CD4-positive, alpha-beta T cell treated with Interleukin-15 for 1 hour (primary cell): ENCODE measurements around the gene SAP25.
"Not testable (repeated sequence)": the region's sequence is repeated elsewhere in the genome, so short reads cannot be mapped to it uniquely, and the experiment has no call there.

Experiments
- DNase-seq: peaks from one replicate; pipeline ENCODE4 v3.0.0-alpha.2; 2020

The SAP25 gene

DNA sequence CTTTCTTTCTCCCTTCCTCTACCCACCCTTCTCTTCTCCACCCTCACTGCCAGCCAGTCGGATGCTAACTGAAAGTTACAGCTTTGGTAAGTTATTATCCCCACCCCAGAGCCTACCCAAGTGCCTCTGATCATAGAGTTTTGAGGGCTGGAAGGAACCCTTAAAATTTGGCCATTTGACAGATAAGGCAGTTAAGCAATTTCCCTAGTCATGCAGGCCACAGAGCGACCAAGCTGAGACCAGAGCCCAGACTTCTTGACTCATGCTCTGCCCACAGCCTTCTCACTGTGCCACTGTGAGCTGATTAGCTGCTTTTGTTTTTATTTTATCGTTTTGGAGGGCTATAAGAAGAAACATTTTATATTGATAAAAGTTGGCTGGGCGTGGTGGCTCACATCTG is 17.2 kb downstream of the SAP25 start:
- DNase-seq, result no peak

DNA sequence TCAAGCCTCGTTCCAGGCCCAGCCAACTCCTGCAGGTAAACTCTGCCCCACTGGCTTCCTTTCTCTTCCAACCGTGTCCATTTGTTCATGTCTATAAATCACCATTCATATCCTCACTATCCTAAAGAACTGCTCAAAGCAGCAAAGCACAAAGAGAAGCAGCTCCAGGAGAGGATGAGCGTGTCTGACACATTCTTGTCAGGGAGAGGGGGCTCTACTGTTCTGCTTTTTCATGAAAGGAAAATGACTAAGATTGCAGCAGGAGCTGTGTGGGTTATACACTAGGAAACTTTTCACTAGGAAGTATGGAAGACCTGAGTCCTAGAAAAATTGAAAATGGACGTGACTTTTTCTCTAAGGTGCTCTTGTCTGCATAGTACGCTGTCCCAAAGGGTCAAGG is 18.0 kb downstream of the SAP25 start:
- no peak for DNase-seq

DNA sequence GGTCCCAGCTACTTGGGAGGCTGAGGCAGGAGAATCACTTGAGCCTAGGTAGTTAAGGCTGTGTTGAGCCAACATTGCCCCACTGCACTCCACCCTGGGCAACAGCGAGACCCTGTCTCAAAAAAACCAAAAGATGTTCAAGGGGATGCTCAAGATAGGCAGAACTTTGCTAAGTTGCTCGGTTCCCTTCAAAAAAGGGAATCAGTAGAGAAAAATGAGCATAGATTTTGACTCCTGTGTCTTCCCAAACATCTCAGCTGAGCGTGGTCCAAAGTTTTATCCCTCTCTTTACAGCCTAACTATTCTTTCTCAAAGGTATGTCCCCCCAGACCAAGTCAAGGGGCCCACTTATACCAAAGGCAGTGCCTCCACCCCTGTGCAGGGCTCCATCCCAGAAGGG is 20.7 kb downstream of the SAP25 start:
- DNase-seq, result no peak

DNA sequence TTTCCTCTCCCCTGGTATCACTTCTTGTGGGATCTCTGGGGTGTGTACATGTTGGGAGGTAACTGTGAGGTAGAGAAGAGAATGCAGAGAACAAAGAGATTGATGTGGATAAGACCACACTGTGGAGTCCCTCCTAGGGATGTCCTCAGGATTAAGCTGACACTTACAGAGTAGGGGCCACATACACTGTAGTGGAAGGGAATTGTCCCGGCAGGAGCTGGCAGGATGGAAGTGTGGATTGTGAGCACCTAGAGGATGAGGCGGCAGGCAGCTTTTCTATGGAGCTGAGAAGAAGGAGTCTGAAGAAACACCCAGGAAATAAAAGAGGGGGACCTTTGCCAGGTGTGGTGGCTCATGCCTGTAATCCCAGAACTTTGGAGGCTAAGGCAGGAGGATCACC is 21.2 kb downstream of the SAP25 start:
- no peak for DNase-seq

DNA sequence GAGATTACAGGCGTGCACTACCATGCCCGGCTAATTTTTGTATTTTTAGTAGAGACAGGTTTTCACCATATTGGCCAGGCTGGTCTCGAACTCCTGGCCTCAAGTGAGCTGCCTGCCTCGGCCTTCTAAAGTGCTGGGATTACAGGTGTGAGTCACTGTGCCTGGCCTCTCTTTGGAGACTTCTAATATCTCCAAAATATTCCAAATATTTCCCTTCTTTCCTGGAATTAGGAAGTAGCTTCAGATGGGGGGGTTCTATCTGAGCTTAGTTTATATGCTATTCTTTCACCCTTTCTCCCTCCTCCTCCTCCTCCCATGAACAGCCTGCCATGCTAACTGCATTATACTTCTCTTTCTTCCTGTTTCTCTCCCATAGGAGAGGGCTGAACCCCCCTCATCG is 25.3 kb downstream of the SAP25 start:
- DNase-seq, result not testable (repeated sequence)

DNA sequence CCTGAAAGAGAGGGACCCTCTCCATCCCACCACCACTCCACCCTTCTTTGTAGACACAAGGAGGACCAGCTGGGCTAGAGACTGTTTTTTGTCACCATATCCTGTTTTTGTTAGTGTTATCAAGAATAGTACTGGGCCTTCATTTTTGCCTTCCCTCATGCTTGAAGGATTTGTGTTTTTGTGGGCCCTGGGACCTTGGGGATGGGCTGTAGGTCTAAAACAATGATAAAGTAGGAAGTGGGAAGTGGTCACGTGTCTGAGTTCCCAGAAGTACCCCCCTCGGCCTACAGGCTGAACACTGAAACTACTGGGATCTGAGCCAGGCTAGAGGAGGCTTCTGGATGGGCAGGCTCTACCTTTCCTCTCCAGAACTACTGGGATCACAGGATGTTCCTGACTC is 25.8 kb downstream of the SAP25 start:
- no peak for DNase-seq

DNA sequence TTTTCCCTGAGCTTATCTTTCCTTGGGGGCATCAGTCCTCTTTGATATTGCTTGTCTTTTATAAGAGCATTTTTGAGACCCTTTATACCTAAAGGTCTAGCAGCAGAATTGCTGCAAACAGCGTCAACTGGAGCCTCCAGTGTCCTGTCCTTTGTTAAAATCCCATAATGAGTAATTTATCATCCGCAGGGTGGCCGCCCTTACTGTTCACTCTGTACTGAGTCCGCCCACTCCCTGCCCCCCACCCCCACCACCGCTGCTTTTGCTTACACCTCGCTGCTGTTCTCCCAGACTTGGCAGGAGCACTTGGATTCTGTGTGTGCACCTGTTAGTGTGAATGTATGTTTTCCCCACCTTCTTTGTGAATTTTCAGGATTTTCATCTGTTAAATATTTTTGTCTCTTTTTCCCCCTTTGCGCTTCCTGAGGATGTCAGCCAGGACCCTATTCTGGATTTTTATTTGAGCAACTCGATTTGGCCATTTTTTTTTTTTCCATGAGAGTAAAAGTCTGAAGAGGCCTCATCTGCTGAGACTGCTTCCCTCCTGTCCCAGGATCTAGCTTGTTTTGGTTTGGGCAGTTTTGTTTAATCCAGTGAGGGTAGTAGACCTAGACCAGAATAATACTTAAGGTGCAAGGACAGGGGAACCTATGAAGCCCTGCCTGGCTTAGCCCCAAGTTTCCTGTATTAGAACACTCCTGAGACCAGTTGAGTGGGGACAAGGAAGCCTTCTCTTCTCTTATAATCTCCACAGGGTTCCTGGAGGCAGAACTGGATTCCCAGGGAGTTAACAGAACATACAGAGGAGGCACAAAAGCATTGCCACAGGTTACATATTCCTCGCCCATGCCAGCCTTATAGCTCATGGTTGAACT is 26.5 kb downstream of the SAP25 start:
- no peak for DNase-seq

DNA sequence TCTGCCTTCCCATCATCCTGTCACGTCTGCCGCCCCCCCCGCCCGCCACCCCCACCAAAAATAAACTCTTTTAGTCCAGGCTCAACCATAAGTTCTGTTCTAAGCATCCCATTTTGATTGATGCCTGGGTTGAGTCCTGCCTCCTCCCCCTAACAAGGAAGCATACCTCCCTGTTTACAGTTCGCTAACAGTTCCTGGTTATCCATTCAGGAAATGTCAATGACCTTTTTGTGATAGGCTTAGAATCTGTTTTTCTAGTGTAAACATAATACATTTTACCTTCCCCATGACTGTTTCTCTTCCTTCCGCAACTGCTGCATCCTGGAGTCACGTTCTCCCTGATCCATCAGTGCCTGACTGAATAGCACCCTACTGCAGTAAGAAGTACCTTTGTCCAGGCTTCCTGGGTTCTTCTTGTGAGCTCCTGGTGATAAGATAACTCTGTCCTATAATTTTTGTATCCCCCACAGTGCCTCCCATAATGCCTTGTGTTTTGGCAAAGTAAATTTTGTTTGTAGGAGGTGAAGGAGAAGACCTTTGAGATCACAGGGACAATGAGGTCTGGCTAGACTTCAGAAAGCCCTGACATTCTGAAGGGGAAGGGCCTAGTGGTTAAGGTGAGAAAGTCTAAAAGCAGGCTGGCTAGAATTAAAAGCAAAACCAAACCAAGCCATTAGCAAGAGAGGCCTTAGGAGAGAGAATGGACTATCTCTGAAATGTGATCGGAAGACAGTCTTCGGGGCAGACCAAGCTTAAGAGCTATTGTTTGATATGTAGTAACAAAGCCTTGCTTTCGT is 27.4 kb downstream of the SAP25 start:
- DNase-seq, result no peak

DNA sequence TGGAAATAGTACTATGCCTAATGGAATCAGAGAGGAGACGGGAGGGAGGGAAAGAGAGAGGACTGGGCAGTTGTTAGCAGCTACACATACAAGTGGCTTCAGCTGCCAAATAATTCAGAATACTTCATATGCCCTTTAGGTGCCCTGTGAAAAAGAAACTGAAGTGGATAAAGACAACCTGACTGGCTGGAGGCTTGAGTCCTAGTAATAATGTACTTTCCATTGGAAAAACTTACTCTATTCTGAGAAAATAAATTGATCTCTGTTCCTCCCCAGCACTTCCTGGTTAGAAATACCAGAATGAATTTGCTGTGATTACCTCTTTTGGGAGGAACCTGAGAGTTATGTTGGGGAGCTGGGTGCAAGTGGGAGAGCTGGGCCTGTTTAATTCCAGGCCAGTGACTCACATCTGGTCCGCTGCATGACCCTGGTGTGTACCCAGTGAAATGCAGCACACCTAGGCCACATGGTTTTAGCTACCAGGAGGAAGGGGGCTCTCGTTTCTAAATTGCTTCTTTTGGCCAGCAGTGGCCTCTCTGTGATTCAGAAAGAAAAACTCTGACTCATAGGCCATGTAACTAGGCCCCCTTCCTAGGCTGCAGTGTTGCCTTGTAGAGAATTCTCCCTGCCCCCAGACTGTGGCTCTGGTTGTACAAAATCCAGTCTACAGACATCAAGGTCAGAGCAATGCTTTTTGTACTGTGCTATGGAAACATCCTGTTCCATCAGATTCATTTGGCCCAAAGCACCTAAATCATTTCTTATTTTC is 28.2 kb downstream of the SAP25 start:
- no peak for DNase-seq

DNA sequence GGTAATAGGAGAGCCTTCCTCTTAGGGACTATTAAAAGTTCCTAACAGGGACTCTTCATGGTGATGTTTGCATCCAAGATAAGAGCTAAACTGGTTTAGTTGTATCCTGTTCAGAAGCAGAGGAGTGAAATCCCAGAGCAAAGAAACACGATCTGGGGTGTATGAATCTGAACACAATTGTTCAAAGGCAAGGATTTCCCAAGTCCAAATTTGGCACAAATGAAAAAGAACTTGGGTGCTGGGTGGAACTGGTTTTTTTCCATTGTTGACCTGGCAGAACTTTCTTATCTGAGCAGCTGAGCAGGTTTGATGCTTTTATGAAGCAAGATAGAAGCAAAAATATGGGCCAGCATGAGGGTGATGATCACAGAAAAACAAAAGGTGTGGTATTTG is 28.7 kb downstream of the SAP25 start:
- DNase-seq, result no peak

DNA sequence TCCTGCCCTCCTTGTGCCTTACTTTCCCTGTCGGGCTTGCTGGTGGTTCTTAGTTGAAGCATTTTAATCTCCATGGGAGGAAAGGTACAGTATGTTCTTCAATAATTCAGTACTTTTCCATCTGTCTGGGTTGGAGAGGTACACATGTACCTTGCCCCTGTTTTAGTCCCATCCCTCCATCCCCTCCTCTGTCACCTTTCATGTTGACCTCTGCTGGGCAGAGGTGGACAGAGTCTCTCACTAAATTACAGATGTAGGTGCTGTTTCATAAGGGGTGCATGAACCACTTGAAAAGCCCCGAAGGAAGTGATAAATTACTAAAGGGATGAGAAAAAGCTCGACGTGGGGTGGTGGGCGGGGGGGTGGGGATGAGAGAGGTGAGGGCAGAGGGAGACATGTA is 29.3 kb downstream of the SAP25 start:
- no peak for DNase-seq

DNA sequence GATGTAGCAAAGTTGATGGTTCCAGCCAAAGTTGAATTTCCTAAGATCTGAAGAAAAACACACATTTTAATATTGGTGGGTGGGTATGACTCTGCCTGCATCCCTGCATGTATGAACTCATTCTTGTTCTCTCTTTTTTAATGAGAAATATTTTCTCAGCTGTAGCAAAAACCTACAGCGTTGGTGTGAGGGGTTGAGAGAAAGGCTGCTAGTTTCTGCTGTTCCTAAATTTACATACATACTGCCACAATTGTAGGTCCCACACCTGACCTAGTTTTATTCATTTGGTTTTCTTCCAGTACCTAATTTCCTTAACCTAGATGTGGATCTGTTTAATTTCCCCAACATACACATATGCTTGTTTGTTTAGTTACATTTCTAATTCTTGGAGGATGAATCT is 30.1 kb downstream of the SAP25 start:
- DNase-seq, result no peak

DNA sequence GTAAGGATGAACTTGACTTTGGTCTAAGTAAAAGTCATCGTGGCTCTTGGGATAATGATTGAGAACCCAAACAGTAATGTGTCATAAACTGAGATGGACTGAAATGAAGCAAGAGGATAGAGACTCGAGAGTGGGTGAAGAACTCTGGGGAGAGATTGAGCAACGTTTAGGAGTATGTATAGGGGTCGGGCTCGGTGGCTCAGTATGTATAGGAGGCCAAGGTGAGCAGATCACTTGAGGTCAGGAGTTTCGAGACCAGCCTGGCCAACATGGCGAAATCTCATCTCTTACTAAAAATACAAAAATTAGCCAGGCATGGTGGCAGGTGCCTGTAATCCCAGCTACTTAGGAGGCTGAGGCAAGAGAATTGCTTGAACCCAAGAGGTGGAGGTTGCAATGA is 32.4 kb downstream of the SAP25 start:
- not testable (repeated sequence) for DNase-seq

DNA sequence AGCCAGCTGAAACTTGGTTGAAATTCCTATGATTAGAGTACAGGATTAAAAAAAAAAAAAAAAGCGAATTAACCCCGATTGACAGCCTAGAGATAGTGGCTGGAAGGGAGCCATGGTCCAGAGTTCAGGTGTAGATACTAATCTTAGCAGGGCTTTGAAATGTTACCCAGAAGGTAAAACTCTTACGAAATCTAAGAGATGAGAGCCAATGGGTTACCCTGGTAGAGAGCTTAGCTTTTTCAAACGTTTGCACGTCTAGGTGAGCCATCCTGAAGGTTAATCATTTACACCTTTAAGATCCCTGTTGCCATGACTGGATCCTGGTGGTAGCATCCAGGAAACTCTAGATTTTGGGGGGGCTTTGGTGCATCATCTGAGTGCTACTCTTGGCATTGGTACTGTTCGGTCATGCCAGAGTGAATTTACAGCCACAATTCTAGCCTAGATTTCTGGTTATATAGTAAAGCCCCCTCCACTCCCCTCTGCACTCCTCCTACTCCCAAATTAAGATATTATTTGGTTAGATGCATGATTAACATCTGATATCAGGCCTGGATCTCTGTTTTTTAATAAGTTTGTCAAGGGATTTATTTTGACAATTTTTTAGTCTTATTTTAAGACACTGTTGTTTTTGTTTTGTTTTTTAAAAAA is 33.5 kb downstream of the SAP25 start:
- no peak for DNase-seq

DNA sequence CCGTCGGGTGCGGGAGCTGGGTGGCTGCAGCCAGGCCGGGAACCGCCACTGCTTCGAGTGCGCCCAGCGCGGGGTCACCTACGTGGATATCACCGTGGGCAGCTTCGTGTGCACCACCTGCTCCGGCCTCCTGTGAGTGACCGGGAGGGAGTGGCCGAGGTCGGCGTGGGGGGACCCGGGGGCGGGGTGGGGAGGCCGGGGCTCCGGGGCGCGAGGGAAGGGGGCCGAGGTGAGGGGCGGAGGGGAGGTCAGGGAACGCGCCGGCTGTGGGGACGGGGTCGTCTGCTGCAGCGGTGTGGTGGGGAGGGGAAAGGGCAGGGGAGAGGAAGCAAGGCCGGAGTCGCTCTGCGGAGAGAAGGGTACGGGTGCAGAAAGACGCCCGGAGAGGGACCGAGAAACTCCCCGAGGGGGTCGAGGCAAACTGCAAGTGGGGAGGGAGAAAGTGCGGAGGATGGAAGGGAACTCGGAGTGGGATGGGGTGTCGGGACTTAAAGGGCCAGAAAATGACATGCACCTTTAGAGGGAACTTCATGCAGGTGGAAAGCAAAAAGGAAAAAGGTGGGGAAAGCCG is 34.2 kb downstream of the SAP25 start:
- DNase-seq, result no peak

DNA sequence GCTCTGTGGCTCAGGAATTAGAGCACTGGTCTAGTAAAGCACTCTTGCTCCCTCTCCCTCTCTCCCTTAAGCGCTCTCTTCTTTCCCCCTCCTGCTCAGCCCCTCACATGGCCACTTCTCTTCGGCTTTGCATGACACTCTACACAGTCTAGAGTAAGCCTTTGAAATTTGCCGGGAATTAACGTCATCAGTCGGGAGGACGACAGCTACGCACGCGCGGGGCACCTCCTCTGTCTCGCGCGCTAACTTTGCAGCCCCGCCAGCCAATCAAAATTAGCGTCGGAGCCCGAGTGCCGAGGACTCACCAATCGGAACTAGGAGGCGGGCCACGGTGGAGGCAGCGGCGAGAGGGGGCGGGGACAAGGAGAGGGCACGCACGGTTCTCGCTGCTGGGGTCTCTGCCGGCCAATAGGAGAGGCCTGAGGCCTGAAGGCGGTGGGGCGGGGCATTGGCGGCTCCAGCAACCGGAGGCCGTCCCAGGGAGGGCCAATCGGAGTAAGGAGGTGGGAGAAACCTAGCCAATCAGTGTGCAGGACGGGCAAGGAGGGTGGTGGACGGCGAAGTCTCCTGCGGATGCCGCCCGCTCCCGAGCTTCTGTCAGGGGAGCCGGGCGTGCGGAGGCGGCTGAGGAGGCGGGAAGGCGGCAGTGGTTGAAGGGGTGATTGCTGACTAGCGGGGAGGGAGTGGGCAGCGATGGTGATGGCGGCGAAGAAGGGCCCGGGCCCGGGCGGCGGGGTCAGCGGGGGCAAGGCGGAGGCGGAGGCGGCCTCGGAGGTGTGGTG is 34.9 kb downstream of the SAP25 start, which contains the start of gene AGFG2:
Gene AGFG2, plus strand, starts transcription at position 550 of the 782 bp plus-strand sequence. Its CDS starts 144 bp downstream, at position 694.
- DNase-seq, result peak; percentile 100

DNA sequence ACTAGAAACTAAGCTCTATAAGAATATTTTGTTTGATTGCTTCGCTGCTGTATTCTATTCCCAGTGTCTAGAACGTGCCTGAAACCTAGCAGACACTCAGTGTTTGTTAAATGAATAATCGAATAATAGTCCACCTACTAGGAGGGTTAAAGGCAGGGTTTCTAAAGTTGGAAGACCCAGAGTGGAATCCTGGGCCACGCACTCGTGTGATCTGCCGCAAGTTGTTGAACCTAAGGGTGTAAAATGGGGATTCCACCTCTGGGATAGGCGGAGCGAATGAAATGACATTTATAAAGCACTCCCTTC is 35.4 kb downstream of the SAP25 start:
- DNase-seq, result no peak

DNA sequence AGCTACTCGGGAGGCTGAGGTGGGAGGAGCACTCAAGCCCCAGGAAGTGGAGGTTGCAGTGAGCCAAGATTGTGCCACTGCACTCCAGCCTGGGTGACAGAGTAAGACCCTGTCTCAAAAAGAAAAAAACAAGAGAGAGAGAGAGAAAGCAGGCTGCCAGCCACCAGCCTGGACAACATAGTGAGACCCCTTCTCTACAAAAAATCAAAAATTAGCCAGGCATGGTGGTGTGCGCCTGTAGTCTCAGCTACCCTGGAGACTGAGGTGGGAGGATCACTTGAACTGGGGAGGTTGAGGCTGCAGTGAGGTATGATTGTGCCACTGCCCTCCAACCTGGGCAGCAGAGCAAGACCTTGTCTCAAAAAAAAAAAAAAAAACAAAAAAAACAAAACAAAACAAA is 37.0 kb downstream of the SAP25 start:
- not testable (repeated sequence) for DNase-seq

DNA sequence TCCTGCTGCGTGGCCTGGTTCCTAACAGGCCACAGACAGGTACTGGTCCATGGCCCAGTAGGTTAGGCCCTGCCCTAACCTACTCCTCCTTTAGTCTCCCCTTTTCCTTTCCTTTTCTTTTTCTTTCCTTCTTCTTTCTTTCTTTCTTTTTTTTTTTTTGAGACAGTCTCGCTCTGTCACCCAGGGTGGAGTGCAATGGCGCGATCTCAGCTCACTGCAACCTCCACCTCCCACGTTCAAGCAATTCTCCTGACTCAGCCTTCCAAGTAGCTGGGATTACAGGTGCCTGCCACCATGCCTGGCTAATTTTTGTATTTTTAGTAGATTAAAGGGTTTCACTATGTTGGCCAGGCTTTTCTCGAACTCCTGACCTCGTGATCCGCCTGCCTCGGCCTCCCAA is 37.7 kb downstream of the SAP25 start:
- not testable (repeated sequence) for DNase-seq

DNA sequence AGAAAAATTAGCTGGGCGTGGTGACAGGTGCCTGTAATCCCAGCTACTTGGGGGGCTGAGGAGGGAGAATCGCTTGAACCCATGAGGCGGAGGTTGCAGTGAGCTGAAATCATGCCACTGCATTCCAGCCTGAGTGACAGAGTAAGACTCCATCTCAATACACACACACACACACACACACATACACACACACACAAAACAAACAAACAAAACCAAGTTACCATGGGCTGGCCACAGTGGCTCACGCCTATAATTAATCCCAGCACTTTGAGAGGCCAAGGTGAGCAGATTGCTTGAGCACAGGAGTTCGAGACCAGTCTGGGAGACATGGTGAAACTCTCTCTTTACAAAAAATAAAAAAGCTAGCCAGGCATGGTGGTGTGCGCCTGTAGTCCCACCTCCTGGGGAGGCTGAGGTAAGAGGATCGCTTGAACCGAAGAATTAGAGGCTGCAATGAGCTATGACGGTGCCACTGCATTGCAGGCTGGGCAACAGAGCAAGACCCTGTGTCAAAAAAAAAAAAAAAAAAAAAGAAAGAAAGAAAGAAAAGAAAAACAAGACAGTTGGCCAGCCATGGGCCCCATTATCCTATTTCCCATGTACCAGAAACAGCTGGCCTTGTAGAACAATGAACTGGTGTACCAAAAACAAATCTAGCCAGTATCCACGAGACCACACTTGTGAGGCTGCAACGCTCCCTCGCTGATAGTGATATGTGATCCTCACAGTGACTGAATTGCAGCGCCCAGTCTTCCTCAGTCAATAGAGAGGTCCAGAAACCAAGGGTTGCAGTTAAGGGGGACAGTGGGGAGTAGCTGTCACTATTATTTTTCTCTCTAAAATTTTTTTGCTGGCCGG is 41.3 kb downstream of the SAP25 start:
- no peak for DNase-seq
